BJ (cell line): ENCODE measurements around the gene SERPINB12. TPM values are rescaled to one million over a fixed set of nuclear protein-coding genes. Genes with fewer than 3 reads are reported as not detected.

Experiments used
- CTCF ChIA-PET: fragments of 350-600 bp; formaldehyde crosslinking; extraction: SDS; loops from one replicate; lab custom pipeline; 2021; ENCODE audit warnings: antibody characterized with exemption, inconsistent platforms; lab: Yijun Ruan, JAX
- POLR2A ChIA-PET: fragments of 300-600 bp; sonication (Branson Sonifier 250); formaldehyde crosslinking; extraction: SDS; loops from one replicate; lab custom pipeline; 2021; ENCODE audit warnings: antibody characterized with exemption; lab: Charles Lee
- DNase-seq: peaks from one replicate; pipeline ENCODE4 v3.0.0-alpha.2; 2011; ENCODE audit warnings: low read depth
- H3K27me3 ChIP-seq: 2 replicates; pipeline ENCODE4 v1.6.0; 2011; ENCODE audit warnings: low read length; ENCODE audit not compliant: control insufficient read depth, insufficient read depth
- H3K36me3 ChIP-seq: 2 replicates; pipeline ENCODE4 v1.5.1; 2011; ENCODE audit warnings: low read length; ENCODE audit not compliant: control insufficient read depth, insufficient read depth
- H3K4me3 ChIP-seq: 2 replicates; pipeline ENCODE4 v1.5.1; 2011; ENCODE audit warnings: low read depth, mild to moderate bottlenecking, control low read depth, low read length
- CTCF ChIP-seq: IDR thresholded peaks from 2 replicates; pipeline ENCODE4 v1.5.1; 2011; ENCODE audit warnings: low read depth, mild to moderate bottlenecking, control low read depth, inconsistent platforms, low read length, moderate library complexity; ENCODE audit not compliant: insufficient read depth
- polyA plus RNA-seq: library from polyadenylated mRNA; depleted of rRNA; stranded (reverse); fragments of >200 nt; gene quantifications from 2 replicates; pipeline ENCODE4 v1.2.3, GENCODE V29; 2011

The SERPINB12 gene
- polyA plus RNA-seq, 1 experiment, result not detected

DNA sequence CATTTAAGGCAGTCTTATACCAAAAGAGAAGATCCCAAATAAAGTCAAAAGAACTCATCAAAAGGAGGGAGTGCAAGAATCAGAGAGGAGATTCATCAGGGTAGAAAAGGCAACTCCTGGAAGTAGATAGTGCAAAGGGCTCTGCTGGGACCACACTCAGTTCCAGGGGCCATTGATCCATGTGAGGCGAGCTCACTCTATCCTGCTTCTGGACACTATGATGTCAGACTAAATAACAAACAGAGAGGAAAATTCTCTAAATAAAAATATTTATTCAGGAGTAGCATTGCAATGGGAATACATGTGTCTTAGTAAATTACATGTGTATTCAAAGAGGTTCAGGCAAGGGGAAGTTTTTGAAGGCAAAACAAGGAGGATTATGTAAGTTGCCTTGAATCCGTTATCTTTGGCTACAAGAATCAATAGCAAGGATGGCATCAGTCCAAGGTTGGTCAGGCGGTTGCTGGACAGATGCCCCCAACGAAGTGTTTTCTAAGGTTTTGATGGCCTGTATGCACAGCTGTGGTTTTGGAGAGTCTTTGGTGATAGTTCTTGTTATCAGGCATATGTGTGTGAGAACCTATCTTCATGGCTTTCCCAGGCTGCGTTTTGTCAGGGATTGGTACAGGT, 13.2 kb upstream of the SERPINB12 start:
- H3K27me3 ChIP-seq, result peaks cover 2% of the 10 kb centered on the region; the same call in 1 of the 2 replicates
- TF ChIP-seq CTCF, result no peak
- ChIA-PET POLR2A (no interaction called here), CTCF (interaction anchor here (1.4 to 3.0 kb wide), 3 partner anchors 10 to 49 kb away, joined by 3 to 16 read pairs (median 13); no protein-coding TSS in a partner anchor)
- H3K4me3 ChIP-seq, result no peak overlapping the region
- no peaks in the 10 kb centered on the region for H3K36me3 ChIP-seq
- no peak for DNase-seq

GRCh38 chr18:63532471-63532870, 9.7 kb upstream of the SERPINB12 start:
- Histone ChIP-seq H3K27me3 (peaks cover 2% of the 10 kb centered on the region; the same call in 1 of the 2 replicates), H3K4me3 (no peak overlapping the region), H3K36me3 (no peaks in the 10 kb centered on the region)
- ChIA-PET CTCF (interaction anchor here (1.2 kb wide), 1 partner anchor 26 kb away, joined by 3 read pairs; no protein-coding TSS in a partner anchor), POLR2A (no interaction called here)
- TF ChIP-seq CTCF, result no peak
- no peak for DNase-seq

GRCh38 chr18:63534615-63535014, 7.6 kb upstream of the SERPINB12 start:
- DNase-seq, result no peak
- POLR2A ChIA-PET, result no interaction called here
- CTCF ChIA-PET, result interaction anchor here (1.3 to 2.2 kb wide), 2 partner anchors 8 to 44 kb away, joined by 3 to 6 read pairs; no protein-coding TSS in a partner anchor
- Histone ChIP-seq H3K4me3 (no peak overlapping the region), H3K36me3 (no peaks in the 10 kb centered on the region), H3K27me3 (peaks cover 2% of the 10 kb centered on the region; the same call in 1 of the 2 replicates)
- no peak for TF ChIP-seq CTCF

- ChIA-PET POLR2A (interaction anchor here (1.3 kb wide), 1 partner anchor 13 kb away, joined by 4 read pairs; no protein-coding TSS in a partner anchor), CTCF (interaction anchor here (0.6 to 3.8 kb wide), 6 partner anchors 11 to 315 kb away, joined by 3 to 15 read pairs (median 4); no protein-coding TSS in a partner anchor)
- no peak overlapping the region for H3K4me3 ChIP-seq
- TF ChIP-seq CTCF, result no peak
- no peaks in the 10 kb centered on the region for H3K27me3 ChIP-seq
- H3K36me3 ChIP-seq, result no peaks in the 10 kb centered on the region
- DNase-seq, result peak; percentile 26
Observed at GRCh38 chr18:63539904-63540510, 2.2 kb upstream of the SERPINB12 start.

- no peaks in the 10 kb centered on the region for H3K36me3 ChIP-seq
- no peak for TF ChIP-seq CTCF
- ChIA-PET CTCF (interaction anchor here (1.3 to 1.6 kb wide), 3 partner anchors 10 to 22 kb away, joined by 3 to 5 read pairs (median 4); no protein-coding TSS in a partner anchor), POLR2A (no interaction called here)
- no peaks in the 10 kb centered on the region for H3K27me3 ChIP-seq
- no peak overlapping the region for H3K4me3 ChIP-seq
- no peak for DNase-seq
Observed at GRCh38 chr18:63544017-63544416, 1.8 kb downstream of the SERPINB12 start.
